HepG2 (cell line): ENCODE results near the gene SYT1. TPM values are rescaled to one million over a fixed set of nuclear protein-coding genes. Genes with fewer than 3 reads are reported as not detected.

Experiments
- ATAC-seq: fragments of 200-7000 bp; cut with Tn5 transposase; 3 replicates; pipeline ENCODE4 v1.9.1; 2020; ENCODE audit warnings: mild to moderate bottlenecking, moderate library complexity
- BruUV-seq: library from RNA; stranded (reverse); fragments of 400-500 nt; replicated peaks from 2 replicates; lab custom pipeline; 2021; lab: Mats Ljungman, UMichigan
- CTCF ChIA-PET: fragments of 300-600 bp; formaldehyde crosslinking; extraction: SDS; loops from one replicate; lab custom pipeline; 2021; ENCODE audit warnings: low total read pairs, inconsistent platforms, low intra/inter-chr PET ratio; lab: Yijun Ruan, JAX
- POLR2A ChIA-PET: fragments of 350-600 bp; sonication (Branson Sonifier 250); formaldehyde crosslinking; loops from one replicate; lab custom pipeline; 2020; ENCODE audit warnings: antibody characterized with exemption, inconsistent platforms; lab: Yijun Ruan, JAX
- DNase-seq: peaks from one replicate; pipeline ENCODE4 v3.0.0-alpha.2; 2015; ENCODE audit warnings: low spot score
- FAIRE-seq: peaks from 3 replicates; lab custom pipeline; 2011; peaks lifted over from hg19 to GRCh38; lab: Jason Lieb, UNC
- H2AFZ ChIP-seq: one replicate; pipeline ENCODE4 v1.6.1; 2011; ENCODE audit warnings: low read length, inconsistent platforms
- H3K27ac ChIP-seq: fragments of 300-600 bp; 3 replicates; pipeline ENCODE4 v1.8.0; 2011; ENCODE audit warnings: mixed run types, mild to moderate bottlenecking, mixed read lengths, low read length, inconsistent platforms; ENCODE audit not compliant: insufficient read depth; ENCODE audit errors: extremely low read length
- H3K27me3 ChIP-seq, 2 experiments: fragments of 200-600 bp in 1 of 2; 2 replicates in 1 of 2; 3 replicates in 1 of 2; pipeline versions ENCODE4 v1.6.0 to v1.8.0; 2011; ENCODE audit warnings: low read length in 2 of 2, mild to moderate bottlenecking in 2 of 2, moderate library complexity in 2 of 2, inconsistent platforms in 1 of 2; ENCODE audit not compliant: insufficient read depth in 2 of 2, control insufficient read depth in 1 of 2
- H3K36me3 ChIP-seq, 2 experiments: fragments of 200-600 bp in 1 of 2; replicated peaks in 1 of 2; 2 replicates in 1 of 2; 3 replicates in 1 of 2; pipeline versions ENCODE4 v1.5.1 to v1.8.0; 2011; ENCODE audit warnings: low read length in 2 of 2, inconsistent platforms in 1 of 2; ENCODE audit not compliant: insufficient read depth in 2 of 2, control insufficient read depth in 1 of 2
- H3K4me1 ChIP-seq: 2 replicates; pipeline ENCODE4 v1.5.1; 2012; ENCODE audit warnings: low read length, inconsistent platforms; ENCODE audit not compliant: insufficient read depth
- H3K4me2 ChIP-seq: 2 replicates; pipeline ENCODE4 v1.6.0; 2011; ENCODE audit warnings: low read depth, low read length, inconsistent platforms
- H3K4me3 ChIP-seq, 3 experiments: fragments of 200-600 bp in 1 of 3; sonication (generic), shearing (Covaris generic) in 1 of 3; replicated peaks in 1 of 3; 2 replicates each; pipeline ENCODE4 v1.5.1; 2011 to 2016; ENCODE audit warnings: low read length in 3 of 3, inconsistent platforms in 2 of 3, low read depth in 2 of 3, mild to moderate bottlenecking in 2 of 3, control low read depth in 1 of 3, mixed read lengths in 1 of 3; ENCODE audit not compliant: insufficient read depth in 1 of 3
- H3K79me2 ChIP-seq: one replicate; pipeline ENCODE4 v1.6.1; 2011; ENCODE audit warnings: low read length, inconsistent platforms; ENCODE audit not compliant: insufficient read depth
- H3K9ac ChIP-seq: 2 replicates; pipeline ENCODE4 v1.6.0; 2011; ENCODE audit warnings: mild to moderate bottlenecking, low read depth, low read length, inconsistent platforms; ENCODE audit not compliant: insufficient read depth
- H3K9me3 ChIP-seq: 2 replicates; pipeline ENCODE4 v1.5.1; 2012; ENCODE audit warnings: mild to moderate bottlenecking, low read length
- H4K20me1 ChIP-seq: 2 replicates; pipeline ENCODE4 v1.6.0; 2011; ENCODE audit warnings: inconsistent platforms, mild to moderate bottlenecking, low read length, moderate library complexity; ENCODE audit not compliant: insufficient read depth
- ARHGAP35 ChIP-seq: sonication (generic); formaldehyde crosslinking; IDR thresholded peaks from 2 replicates; pipeline ENCODE4 v1.9.0; 2022; ENCODE audit warnings: mild to moderate bottlenecking, inconsistent platforms, moderate library complexity, missing genetic modification reagents, borderline replicate concordance
- CCDC6 ChIP-seq: sonication (generic); formaldehyde crosslinking; IDR thresholded peaks from 2 replicates; pipeline ENCODE4 v1.8.1; 2022; ENCODE audit warnings: mild to moderate bottlenecking, missing genetic modification reagents, moderate library complexity
- CREB1 ChIP-seq, 2 experiments: fragments of 450-650 bp in 1 of 2; IDR thresholded peaks; 2 replicates each; pipeline ENCODE4 v1.6.1; 2016 to 2017; ENCODE audit warnings: control low read depth in 1 of 2, mild to moderate bottlenecking in 1 of 2, missing compliant biosample characterization in 1 of 2, missing genetic modification characterization in 1 of 2
- HHEX ChIP-seq: IDR thresholded peaks from 2 replicates; pipeline ENCODE4 v1.6.1; 2016; ENCODE audit warnings: control low read depth
- HIVEP1 ChIP-seq: sonication (generic); formaldehyde crosslinking; IDR thresholded peaks from 2 replicates; pipeline ENCODE4 v1.4.0; 2020; ENCODE audit warnings: mild to moderate bottlenecking, missing genetic modification reagents
- KLF6 ChIP-seq: IDR thresholded peaks from 2 replicates; pipeline ENCODE4 v1.8.0; 2016; ENCODE audit warnings: missing biosample characterization, missing genetic modification reagents
- SCMH1 ChIP-seq: sonication (generic); formaldehyde crosslinking; IDR thresholded peaks from 2 replicates; pipeline ENCODE4 v1.9.0; 2021; ENCODE audit warnings: missing genetic modification reagents, mild to moderate bottlenecking, borderline replicate concordance
- SKIL ChIP-seq: sonication (generic); formaldehyde crosslinking; IDR thresholded peaks from 2 replicates; pipeline ENCODE4 v1.8.0; 2022; ENCODE audit warnings: missing genetic modification reagents, mild to moderate bottlenecking, moderate library complexity, borderline replicate concordance
- SMYD3 ChIP-seq: sonication (generic); formaldehyde crosslinking; IDR thresholded peaks from 2 replicates; pipeline ENCODE4 v1.8.1; 2023; ENCODE audit warnings: mild to moderate bottlenecking, missing genetic modification reagents
- SOX6 ChIP-seq, 2 experiments: fragments of 450-650 bp in 1 of 2; sonication (generic) in 1 of 2; formaldehyde crosslinking in 1 of 2; IDR thresholded peaks; 2 replicates each; pipeline versions ENCODE4 v1.4.0 to v1.6.1; 2017 to 2020; ENCODE audit warnings: antibody characterized with exemption in 1 of 2, mild to moderate bottlenecking in 1 of 2, missing genetic modification reagents in 1 of 2
- TAF15 ChIP-seq: fragments of 200-400 bp; formaldehyde crosslinking; IDR thresholded peaks from one replicate; pipeline ENCODE4 v1.6.1; 2018; ENCODE audit warnings: mild to moderate bottlenecking, low read depth, low read length; ENCODE audit not compliant: poor library complexity, severe bottlenecking
- ZNF510 ChIP-seq: sonication (generic); formaldehyde crosslinking; IDR thresholded peaks from 2 replicates; pipeline ENCODE4 v1.4.0; 2020; ENCODE audit warnings: low read depth, mild to moderate bottlenecking, missing genetic modification reagents
- ZNF513 ChIP-seq: sonication (generic); formaldehyde crosslinking; conservative IDR thresholded peaks from 2 replicates; pipeline ENCODE4 v1.5.0; 2020; ENCODE audit warnings: missing genetic modification reagents
- ZNF672 ChIP-seq: sonication (generic); formaldehyde crosslinking; IDR thresholded peaks from 2 replicates; pipeline ENCODE4 v1.8.1; 2022; ENCODE audit warnings: missing genetic modification reagents
- ZNF747 ChIP-seq: sonication (generic); formaldehyde crosslinking; IDR thresholded peaks from 2 replicates; pipeline ENCODE4 v1.8.1; 2023; ENCODE audit warnings: missing genetic modification reagents, mild to moderate bottlenecking, borderline replicate concordance
- ZNF788 ChIP-seq: sonication (generic); formaldehyde crosslinking; IDR thresholded peaks from 2 replicates; pipeline ENCODE4 v1.5.0; 2020; ENCODE audit warnings: mild to moderate bottlenecking, missing genetic modification reagents, borderline replicate concordance
- WGBS: methylation state at CpG from one replicate; pipeline ENCODE4 v1.1.6; 2017; ENCODE audit warnings: low lambda C conversion rate; 5-methylcytosine and 5-hydroxymethylcytosine counted together
- in situ Hi-C: cut with HindIII; loops from 2 replicates; pipeline ENCODE4 v1.10.0; 2017; ENCODE audit warnings: low pct_unique_long_range_greater_than_20kb; ENCODE audit not compliant: extremely low pct_ligation_motif_present
- intact Hi-C: fragments of 100-400 bp; cut with micrococcal nuclease; formaldehyde crosslinking; loops from one replicate; pipeline ENCODE4 v1.10.0; 2022; ENCODE audit not compliant: unreplicated experiment
- polyA plus RNA-seq, 8 experiments: library from polyadenylated mRNA; depleted of rRNA in 3 of 8; stranded (reverse) in 7 of 8; unstranded in 1 of 8; fragments of >200 nt; fragmentation: Illumina TruSeq in 4 of 8; extraction: Trizol in 4 of 8; gene quantifications; 2 replicates each; pipeline versions ENCODE4 v1.2.1 to v1.2.3, GENCODE V29; 2011 to 2016; ENCODE audit warnings: low read depth in 4 of 8, missing spikeins in 1 of 8, mixed read lengths in 1 of 8; ENCODE audit not compliant: insufficient read depth in 1 of 8
- total RNA-seq, 5 experiments: library from RNA; depleted of rRNA; stranded (reverse); fragments of >200 nt; fragmentation: Illumina TruSeq; extraction: Trizol; gene quantifications; 2 replicates each; pipeline ENCODE4 v1.2.3, GENCODE V29; 2016; ENCODE audit warnings: low read depth in 1 of 5

The SYT1 gene
- total and polyA plus RNA-seq, 2 of the 13 experiments (the other 11 are each of a cell fraction or from before 2014, with no cell fraction given): not detected

GRCh38 chr12:79227091-79227490 lies 362.5 kb downstream of the SYT1 start (continued):
- no peak for TF ChIP-seq ZNF788 (CRISPR knock-in tag)
- no peak for TF ChIP-seq SMYD3 (CRISPR knock-in tag)
- TF ChIP-seq SCMH1 (CRISPR knock-in tag): no peak
- no peak for TF ChIP-seq ZNF672 (CRISPR knock-in tag)
- TF ChIP-seq, all 625 proteins: peak for 0

DNA sequence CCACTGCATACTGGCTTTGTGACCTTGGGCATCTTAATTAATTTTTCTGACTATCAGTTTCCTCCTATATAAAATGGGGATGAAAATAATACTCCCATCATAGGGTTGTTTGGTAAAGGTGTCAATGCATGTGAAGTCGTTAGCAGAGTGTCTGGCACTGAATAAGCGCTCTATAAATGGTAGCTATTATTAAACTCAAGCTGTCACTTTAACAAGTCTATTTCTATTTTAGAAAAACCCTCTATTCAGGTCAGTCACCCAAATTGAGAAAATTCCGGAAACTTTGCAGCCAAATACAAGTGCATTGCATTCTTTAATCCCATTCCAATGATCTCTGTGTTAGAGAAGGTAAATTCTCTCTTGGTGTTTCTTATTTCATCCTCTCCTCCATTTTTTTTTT lies 363.1 kb downstream of the SYT1 start:
- H3K27me3 ChIP-seq: no peaks in the 10 kb centered on the region; a peak in 1 of 5 replicates
- H3K9ac ChIP-seq: no peak overlapping the region
- H4K20me1 ChIP-seq: no peaks in the 10 kb centered on the region
- no peak for DNase-seq
- CTCF ChIA-PET: no interaction called here
- in situ Hi-C loops: no loop called here
- no peaks in the 10 kb centered on the region for H3K36me3 ChIP-seq
- H3K4me1 ChIP-seq: no peaks in the 10 kb centered on the region
- BruUV-seq: no TSS peak
- POLR2A ChIA-PET: no interaction called here
- 16% methylated on average over 3 of the region's 3 CpGs for WGBS
- no peaks in the 10 kb centered on the region for H3K79me2 ChIP-seq
- FAIRE-seq: no peak
- H3K4me3 ChIP-seq: no peak overlapping the region
- intact Hi-C loops: no loop called here
- no peak for TF ChIP-seq HIVEP1
- no peak for TF ChIP-seq ZNF510 (CRISPR knock-in tag)
- TF ChIP-seq ARHGAP35 (CRISPR knock-in tag): no peak
- no peak for TF ChIP-seq ZNF747
- no peak for TF ChIP-seq SOX6 (IDR thresholded peaks at IDR 0.05)
- TF ChIP-seq SOX6 (CRISPR knock-in tag; IDR thresholded peaks at IDR 0.05): no peak
- TF ChIP-seq ZNF513: no peak
- no peak for TF ChIP-seq CREB1 (IDR thresholded peaks at IDR 0.05)
- no peak for TF ChIP-seq CREB1 (CRISPR knock-in tag; IDR thresholded peaks at IDR 0.05)
- TF ChIP-seq CCDC6 (CRISPR knock-in tag): no peak
- no peak for TF ChIP-seq HHEX (CRISPR knock-in tag)
- no peak for TF ChIP-seq KLF6 (CRISPR knock-in tag)
- no peak for TF ChIP-seq SKIL
- no peak for TF ChIP-seq TAF15
- TF ChIP-seq, all 625 proteins: peak for 0
- Histone ChIP-seq H3K9me3 (no peaks in the 10 kb centered on the region), H3K4me2 (no peak overlapping the region), H2AFZ (no peak overlapping the region), H3K27ac (no peak overlapping the region)
- no peak for ATAC-seq
